ENCODE measurements around the gene ANGPTL7. TPM values are rescaled to one million over a fixed set of nuclear protein-coding genes. Genes with fewer than 3 reads are reported as not detected.
"Not testable (repeated sequence)": the region's sequence is repeated elsewhere in the genome, so short reads cannot be mapped to it uniquely, and the experiment has no call there.

The ANGPTL7 gene
- total RNA-seq, 1 experiment from 2014 or later, result not detected

- ChIA-PET POLR2A (ENCODE audit: low non-redundant PET) (no interaction called here), CTCF (no interaction called here)
- H3K36me3 ChIP-seq (ENCODE audit: insufficient read depth, low read length, poor library complexity, severe bottlenecking), result peaks cover 19% of the 10 kb centered on the region
- no peaks in the 10 kb centered on the region for H3K27me3 ChIP-seq (replicated peaks; ENCODE audit: insufficient read depth, low read depth, low read length, poor library complexity)
- intact Hi-C loops (cut with micrococcal nuclease; ENCODE audit: unreplicated experiment), result no loop called here
- no peak overlapping the region for H3K4me3 ChIP-seq (ENCODE audit: low read depth, low read length, poor library complexity, severe bottlenecking)
- H3K27ac ChIP-seq (ENCODE audit: low read depth, low read length, poor library complexity, severe bottlenecking), result no peak overlapping the region
- DNase-seq (ENCODE audit: low spot score), result no peak
- H3K4me1 ChIP-seq (ENCODE audit: insufficient read depth, low read length, poor library complexity, severe bottlenecking), result no peaks in the 10 kb centered on the region
- BruUV-seq (replicated peaks), result no TSS peak
- no peak for TF ChIP-seq EZH2 (IDR thresholded peaks at IDR 0.05; ENCODE audit: borderline replicate concordance, low read depth, low read length, poor library complexity, severe bottlenecking)
- TF ChIP-seq, protein P1, sequence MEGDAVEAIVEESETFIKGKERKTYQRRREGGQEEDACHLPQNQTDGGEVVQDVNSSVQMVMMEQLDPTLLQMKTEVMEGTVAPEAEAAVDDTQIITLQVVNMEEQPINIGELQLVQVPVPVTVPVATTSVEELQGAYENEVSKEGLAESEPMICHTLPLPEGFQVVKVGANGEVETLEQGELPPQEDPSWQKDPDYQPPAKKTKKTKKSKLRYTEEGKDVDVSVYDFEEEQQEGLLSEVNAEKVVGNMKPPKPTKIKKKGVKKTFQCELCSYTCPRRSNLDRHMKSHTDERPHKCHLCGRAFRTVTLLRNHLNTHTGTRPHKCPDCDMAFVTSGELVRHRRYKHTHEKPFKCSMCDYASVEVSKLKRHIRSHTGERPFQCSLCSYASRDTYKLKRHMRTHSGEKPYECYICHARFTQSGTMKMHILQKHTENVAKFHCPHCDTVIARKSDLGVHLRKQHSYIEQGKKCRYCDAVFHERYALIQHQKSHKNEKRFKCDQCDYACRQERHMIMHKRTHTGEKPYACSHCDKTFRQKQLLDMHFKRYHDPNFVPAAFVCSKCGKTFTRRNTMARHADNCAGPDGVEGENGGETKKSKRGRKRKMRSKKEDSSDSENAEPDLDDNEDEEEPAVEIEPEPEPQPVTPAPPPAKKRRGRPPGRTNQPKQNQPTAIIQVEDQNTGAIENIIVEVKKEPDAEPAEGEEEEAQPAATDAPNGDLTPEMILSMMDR (conservative IDR thresholded peaks at IDR 0.05; ENCODE audit: low read depth, low read length), result no peak
- H3K9me3 ChIP-seq (ENCODE audit: low read depth, low read length, poor library complexity, severe bottlenecking), result no peaks in the 10 kb centered on the region
These were observed 31.3 kb upstream of the ANGPTL7 start for GRCh38 chr1:11157867-11158266.

DNA sequence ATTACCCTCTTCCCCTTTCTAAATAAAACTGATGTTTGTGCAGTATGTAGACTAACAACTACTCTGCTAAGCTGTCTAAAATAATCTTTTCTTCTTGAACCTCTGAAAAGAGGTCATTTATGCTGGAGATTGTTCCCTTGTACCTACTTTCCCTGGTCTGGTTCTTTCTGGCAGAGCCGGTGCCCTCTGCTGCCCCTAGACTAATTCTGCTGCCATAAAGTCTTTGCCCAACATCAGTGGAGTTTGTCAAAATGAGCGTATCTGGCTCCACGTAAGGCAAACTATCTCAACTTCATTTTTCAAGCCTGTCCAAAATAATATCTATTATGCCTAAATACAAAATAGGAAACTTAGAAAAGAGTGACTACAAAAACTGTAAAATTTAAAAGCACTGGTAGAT, 30.9 kb upstream of the ANGPTL7 start:
- no peaks in the 10 kb centered on the region for H3K4me1 ChIP-seq (ENCODE audit: insufficient read depth, low read length, poor library complexity, severe bottlenecking)
- peaks cover 19% of the 10 kb centered on the region for H3K36me3 ChIP-seq (ENCODE audit: insufficient read depth, low read length, poor library complexity, severe bottlenecking)
- no peak for TF ChIP-seq EZH2 (IDR thresholded peaks at IDR 0.05; ENCODE audit: borderline replicate concordance, low read depth, low read length, poor library complexity, severe bottlenecking)
- TF ChIP-seq, protein P1 (conservative IDR thresholded peaks at IDR 0.05; ENCODE audit: low read depth, low read length), result no peak
- no peak overlapping the region for H3K4me3 ChIP-seq (ENCODE audit: low read depth, low read length, poor library complexity, severe bottlenecking)
- DNase-seq (ENCODE audit: low spot score), result no peak
- ChIA-PET POLR2A (ENCODE audit: low non-redundant PET) (no interaction called here), CTCF (interaction anchor here (0.6 kb wide), 1 partner anchor 93 kb away, joined by 3 read pairs; no protein-coding TSS in a partner anchor)
- H3K27me3 ChIP-seq (replicated peaks; ENCODE audit: insufficient read depth, low read depth, low read length, poor library complexity), result no peaks in the 10 kb centered on the region
- no peaks in the 10 kb centered on the region for H3K9me3 ChIP-seq (ENCODE audit: low read depth, low read length, poor library complexity, severe bottlenecking)
- intact Hi-C loops (cut with micrococcal nuclease; ENCODE audit: unreplicated experiment), result no loop called here
- BruUV-seq (replicated peaks), result no TSS peak
- H3K27ac ChIP-seq (ENCODE audit: low read depth, low read length, poor library complexity, severe bottlenecking), result no peak overlapping the region

GRCh38 chr1:11158720-11159321, 30.3 kb upstream of the ANGPTL7 start:
- BruUV-seq (replicated peaks), result no TSS peak
- H3K27me3 ChIP-seq (replicated peaks; ENCODE audit: insufficient read depth, low read depth, low read length, poor library complexity), result no peaks in the 10 kb centered on the region
- CTCF ChIA-PET, result interaction anchor here (0.6 kb wide), 1 partner anchor 93 kb away, joined by 3 read pairs; no protein-coding TSS in a partner anchor
- H3K36me3 ChIP-seq (ENCODE audit: insufficient read depth, low read length, poor library complexity, severe bottlenecking), result peaks cover 19% of the 10 kb centered on the region
- intact Hi-C loops (cut with micrococcal nuclease; ENCODE audit: unreplicated experiment), result no loop called here
- no peak overlapping the region for H3K27ac ChIP-seq (ENCODE audit: low read depth, low read length, poor library complexity, severe bottlenecking)
- no peaks in the 10 kb centered on the region for H3K4me1 ChIP-seq (ENCODE audit: insufficient read depth, low read length, poor library complexity, severe bottlenecking)
- no peaks in the 10 kb centered on the region for H3K9me3 ChIP-seq (ENCODE audit: low read depth, low read length, poor library complexity, severe bottlenecking)
- POLR2A ChIA-PET (ENCODE audit: low non-redundant PET), result no interaction called here
- no peak overlapping the region for H3K4me3 ChIP-seq (ENCODE audit: low read depth, low read length, poor library complexity, severe bottlenecking)
- TF ChIP-seq, protein P1 (conservative IDR thresholded peaks at IDR 0.05; ENCODE audit: low read depth, low read length), result no peak
- TF ChIP-seq EZH2 (IDR thresholded peaks at IDR 0.05; ENCODE audit: borderline replicate concordance, low read depth, low read length, poor library complexity, severe bottlenecking), result no peak
- DNase-seq (ENCODE audit: low spot score), result peak; percentile 21

DNA sequence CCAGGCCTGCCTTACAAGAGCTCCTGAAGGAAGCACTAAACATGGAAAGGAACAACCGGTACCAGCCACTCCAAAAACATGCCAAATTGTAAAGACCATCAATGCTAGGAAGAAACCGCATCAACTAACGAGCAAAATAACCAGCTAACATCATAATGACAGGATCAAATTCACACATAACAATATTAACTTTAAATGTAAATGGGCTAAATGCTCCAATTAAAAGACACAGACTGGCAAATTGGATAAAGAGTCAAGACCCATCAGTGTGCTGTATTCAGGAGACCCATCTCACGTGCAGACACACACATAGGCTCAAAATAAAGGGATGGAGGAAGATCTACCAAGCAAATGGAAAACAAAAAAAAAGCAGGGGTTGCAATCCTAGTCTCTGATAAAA, 26.4 kb upstream of the ANGPTL7 start:
- BruUV-seq (replicated peaks); intact Hi-C loops (cut with micrococcal nuclease; ENCODE audit: unreplicated experiment); H3K9me3 ChIP-seq (ENCODE audit: low read depth, low read length, poor library complexity, severe bottlenecking); H3K27ac ChIP-seq (ENCODE audit: low read depth, low read length, poor library complexity, severe bottlenecking); H3K27me3 ChIP-seq (replicated peaks; ENCODE audit: insufficient read depth, low read depth, low read length, poor library complexity); H3K36me3 ChIP-seq (ENCODE audit: insufficient read depth, low read length, poor library complexity, severe bottlenecking); CTCF ChIA-PET; POLR2A ChIA-PET (ENCODE audit: low non-redundant PET); H3K4me3 ChIP-seq (ENCODE audit: low read depth, low read length, poor library complexity, severe bottlenecking); DNase-seq (ENCODE audit: low spot score); H3K4me1 ChIP-seq (ENCODE audit: insufficient read depth, low read length, poor library complexity, severe bottlenecking): not testable (repeated sequence)

DNA sequence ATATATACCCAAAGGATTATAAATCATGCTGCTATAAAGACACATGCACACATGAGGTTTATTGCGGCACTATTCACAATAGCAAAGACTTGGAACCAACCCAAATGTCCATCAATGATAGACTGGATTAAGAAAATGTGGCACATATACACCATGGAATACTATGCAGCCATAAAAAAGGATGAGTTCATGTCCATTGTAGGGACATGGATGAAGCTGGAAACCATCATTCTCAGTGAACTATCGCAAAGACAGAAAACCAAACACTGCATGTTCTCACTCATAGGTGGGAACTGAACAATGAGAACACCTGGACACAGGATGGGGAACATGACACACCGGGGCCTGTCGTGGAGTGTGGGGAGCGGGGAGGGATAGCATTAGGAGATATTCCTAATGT, 22.4 kb upstream of the ANGPTL7 start:
- CTCF ChIA-PET; H3K4me1 ChIP-seq (ENCODE audit: insufficient read depth, low read length, poor library complexity, severe bottlenecking); POLR2A ChIA-PET (ENCODE audit: low non-redundant PET); DNase-seq (ENCODE audit: low spot score); H3K9me3 ChIP-seq (ENCODE audit: low read depth, low read length, poor library complexity, severe bottlenecking); intact Hi-C loops (cut with micrococcal nuclease; ENCODE audit: unreplicated experiment); H3K27ac ChIP-seq (ENCODE audit: low read depth, low read length, poor library complexity, severe bottlenecking); H3K4me3 ChIP-seq (ENCODE audit: low read depth, low read length, poor library complexity, severe bottlenecking); H3K36me3 ChIP-seq (ENCODE audit: insufficient read depth, low read length, poor library complexity, severe bottlenecking); H3K27me3 ChIP-seq (replicated peaks; ENCODE audit: insufficient read depth, low read depth, low read length, poor library complexity); BruUV-seq (replicated peaks): not testable (repeated sequence)

All from A673 (cell line).